ENCODE data around the gene RETREG3. TPM values are rescaled to one million over a fixed set of nuclear protein-coding genes. Genes with fewer than 3 reads are reported as not detected.

The RETREG3 gene
- total and polyA plus RNA-seq, 9 of the 15 experiments (the other 6 are each of a cell fraction or from before 2014, with no cell fraction given) = 4.1 to 39.0 (median 16.9) TPM

DNA sequence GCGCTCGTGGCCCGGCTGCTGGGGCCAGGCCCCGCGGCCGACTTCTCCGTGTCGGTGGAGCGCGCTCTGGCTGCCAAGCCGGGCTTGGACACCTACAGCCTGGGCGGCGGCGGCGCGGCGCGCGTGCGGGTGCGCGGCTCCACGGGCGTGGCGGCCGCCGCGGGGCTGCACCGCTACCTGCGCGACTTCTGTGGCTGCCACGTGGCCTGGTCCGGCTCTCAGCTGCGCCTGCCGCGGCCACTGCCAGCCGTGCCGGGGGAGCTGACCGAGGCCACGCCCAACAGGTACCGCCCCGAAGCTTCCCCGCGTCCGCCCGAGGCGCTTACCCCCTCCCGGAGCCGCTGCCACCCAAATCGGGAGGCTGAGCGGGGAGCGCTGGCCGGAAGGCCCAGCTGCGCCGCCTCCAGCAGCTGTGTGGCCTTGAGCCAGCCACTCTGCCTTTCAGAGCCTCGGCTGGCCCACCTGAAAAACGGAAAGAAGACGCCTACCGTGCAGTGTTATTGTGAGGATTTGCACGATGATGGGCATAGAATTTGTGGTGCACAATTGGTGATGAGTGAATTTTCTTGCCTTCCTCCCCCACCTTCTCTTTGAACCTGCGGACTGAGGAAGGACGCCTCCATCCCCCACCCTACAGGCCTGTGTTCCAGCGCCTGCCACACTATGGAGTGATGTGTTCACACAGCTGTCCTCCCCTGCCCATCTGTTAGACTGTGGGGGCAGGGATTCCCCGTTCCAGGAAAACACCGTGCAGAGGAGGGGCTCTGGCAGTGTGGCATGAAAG, 72.6 kb downstream of the RETREG3 start (continued):
- TF ChIP-seq ETV6 (IDR thresholded peaks at IDR 0.05; ENCODE audit: borderline replicate concordance in 1 of 2, low read depth in 2 of 2, low read length in 1 of 2) = no peak
- TF ChIP-seq ETV6 (CRISPR knock-in tag; IDR thresholded peaks at IDR 0.05; ENCODE audit: borderline replicate concordance) = no peak
- no peak for TF ChIP-seq CSDE1 (IDR thresholded peaks at IDR 0.05)
- TF ChIP-seq ID3 (CRISPR knock-in tag; IDR thresholded peaks at IDR 0.05) = no peak
- no peak for TF ChIP-seq ID3 (tag; IDR thresholded peaks at IDR 0.05)
- TF ChIP-seq KLF6 (CRISPR knock-in tag; IDR thresholded peaks at IDR 0.05; ENCODE audit: borderline replicate concordance) = no peak
- peak; percentile 48; the same call in 1 of the 2 replicates for TF ChIP-seq MYNN (IDR thresholded peaks at IDR 0.05)
- no peak for TF ChIP-seq MYNN (CRISPR knock-in tag; IDR thresholded peaks at IDR 0.05)
- no peak for TF ChIP-seq ZNF384 (IDR thresholded peaks at IDR 0.05; ENCODE audit: low read depth, low read length)
- no peak for TF ChIP-seq PBX2 (CRISPR knock-in tag; IDR thresholded peaks at IDR 0.05; ENCODE audit: low read depth)
- TF ChIP-seq PBX2 (tag; conservative IDR thresholded peaks at IDR 0.05; ENCODE audit: low read depth) = no peak
- TF ChIP-seq ETV1 (tag; conservative IDR thresholded peaks at IDR 0.05; ENCODE audit: low read depth) = peak; percentile 71
- no peak for TF ChIP-seq ERF (CRISPR knock-in tag; IDR thresholded peaks at IDR 0.05)
- no peak for TF ChIP-seq PKNOX1 (IDR thresholded peaks at IDR 0.05)
- no peak for TF ChIP-seq RBM34 (IDR thresholded peaks at IDR 0.05; ENCODE audit: borderline replicate concordance, insufficient read depth, low read length)
- TF ChIP-seq MTA2 (IDR thresholded peaks at IDR 0.05; ENCODE audit: low read depth) = no peak
- TF ChIP-seq, protein P1, sequence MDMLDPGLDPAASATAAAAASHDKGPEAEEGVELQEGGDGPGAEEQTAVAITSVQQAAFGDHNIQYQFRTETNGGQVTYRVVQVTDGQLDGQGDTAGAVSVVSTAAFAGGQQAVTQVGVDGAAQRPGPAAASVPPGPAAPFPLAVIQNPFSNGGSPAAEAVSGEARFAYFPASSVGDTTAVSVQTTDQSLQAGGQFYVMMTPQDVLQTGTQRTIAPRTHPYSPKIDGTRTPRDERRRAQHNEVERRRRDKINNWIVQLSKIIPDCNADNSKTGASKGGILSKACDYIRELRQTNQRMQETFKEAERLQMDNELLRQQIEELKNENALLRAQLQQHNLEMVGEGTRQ (CRISPR knock-in tag; IDR thresholded peaks at IDR 0.05) = no peak
- TF ChIP-seq ZFX (CRISPR knock-in tag; IDR thresholded peaks at IDR 0.05) = peak; percentile 71
- TF ChIP-seq SUPT5H (IDR thresholded peaks at IDR 0.05) = no peak; the same call in 1 of the 2 replicates
